IMR-90 (cell line): ENCODE data around the gene COL24A1. TPM values are rescaled to one million over a fixed set of nuclear protein-coding genes. Genes with fewer than 3 reads are reported as not detected.

ENCODE experiments used
- ATAC-seq: fragments of 200-7000 bp; cut with Tn5 transposase; 2 replicates; pipeline ENCODE4 v1.9.1; 2020; ENCODE audit warnings: low read depth, mild to moderate bottlenecking, moderate library complexity
- BruUV-seq: library from RNA; stranded (reverse); fragments of 400-500 nt; replicated peaks from 2 replicates; lab custom pipeline; 2021; lab: Mats Ljungman, UMichigan
- CTCF ChIA-PET: fragments of 300-600 bp; formaldehyde crosslinking; extraction: SDS; loops from one replicate; lab custom pipeline; 2021; ENCODE audit warnings: antibody characterized with exemption; lab: Yijun Ruan, JAX
- POLR2A ChIA-PET: fragments of 300-600 bp; sonication (Branson Sonifier 250); formaldehyde crosslinking; loops from one replicate; lab custom pipeline; 2022; ENCODE audit warnings: antibody characterized with exemption; ENCODE audit not compliant: unreplicated experiment; lab: Charles Lee
- DNase-seq: peaks from one replicate; pipeline ENCODE4 v3.0.0; 2013
- H2AFZ ChIP-seq: replicated peaks from 2 replicates; pipeline ENCODE3; 2013; ENCODE audit warnings: low read length, mild to moderate bottlenecking; ENCODE audit not compliant: poor library complexity
- H2AK5ac ChIP-seq: 2 replicates; pipeline ENCODE4 v1.6.1; 2013; ENCODE audit warnings: low read depth, low read length, inconsistent platforms
- H2AK9ac ChIP-seq: replicated peaks from 2 replicates; pipeline ENCODE3; 2013; ENCODE audit warnings: mild to moderate bottlenecking, low read depth, low read length, moderate library complexity; ENCODE audit not compliant: poor library complexity
- H2BK120ac ChIP-seq: 2 replicates; pipeline ENCODE4 v1.6.1; 2013; ENCODE audit warnings: low read depth, low read length, inconsistent platforms
- H2BK15ac ChIP-seq: 3 replicates; pipeline ENCODE4 v1.6.1; 2013; ENCODE audit warnings: low read depth, low read length, inconsistent platforms
- H2BK20ac ChIP-seq: 2 replicates; pipeline ENCODE4 v1.6.1; 2013; ENCODE audit warnings: low read depth, mild to moderate bottlenecking, inconsistent platforms, low read length, moderate library complexity
- H2BK5ac ChIP-seq: 2 replicates; pipeline ENCODE4 v1.6.1; 2013; ENCODE audit warnings: mild to moderate bottlenecking, low read depth, low read length, inconsistent platforms; ENCODE audit not compliant: poor library complexity, severe bottlenecking
- H3K14ac ChIP-seq: replicated peaks from 2 replicates; pipeline ENCODE4 v1.6.1; 2013; ENCODE audit warnings: low read depth, low read length, inconsistent platforms
- H3K18ac ChIP-seq: 2 replicates; pipeline ENCODE4 v1.6.1; 2013; ENCODE audit warnings: low read depth, low read length, control low read depth
- H3K23ac ChIP-seq: 2 replicates; pipeline ENCODE4 v1.6.1; 2013; ENCODE audit warnings: low read depth, low read length, inconsistent platforms
- H3K27ac ChIP-seq: 2 replicates; pipeline ENCODE4 v1.5.1; 2013; ENCODE audit warnings: mild to moderate bottlenecking, control low read depth, low read length; ENCODE audit not compliant: insufficient read depth
- H3K27me3 ChIP-seq: 2 replicates; pipeline ENCODE4 v1.6.1; 2013; ENCODE audit warnings: low read length; ENCODE audit not compliant: control insufficient read depth, insufficient read depth
- H3K36me3 ChIP-seq: 2 replicates; pipeline ENCODE4 v1.6.1; 2013; ENCODE audit warnings: low read length, mixed read lengths; ENCODE audit not compliant: control insufficient read depth, insufficient read depth
- H3K4ac ChIP-seq: 2 replicates; pipeline ENCODE4 v1.6.1; 2013; ENCODE audit warnings: low read depth, low read length, inconsistent platforms
- H3K4me1 ChIP-seq: 2 replicates; pipeline ENCODE4 v1.6.1; 2013; ENCODE audit warnings: low read length, mixed read lengths; ENCODE audit not compliant: control insufficient read depth, insufficient read depth
- H3K4me2 ChIP-seq: 2 replicates; pipeline ENCODE4 v1.6.1; 2013; ENCODE audit warnings: low read depth, mild to moderate bottlenecking, control low read depth, low read length, moderate library complexity
- H3K4me3 ChIP-seq: 2 replicates; pipeline ENCODE4 v1.5.1; 2013; ENCODE audit warnings: low read depth, mild to moderate bottlenecking, control low read depth, low read length, moderate library complexity; ENCODE audit not compliant: insufficient read depth
- H3K56ac ChIP-seq: 2 replicates; pipeline ENCODE4 v1.6.1; 2013; ENCODE audit warnings: low read length, inconsistent platforms; ENCODE audit not compliant: insufficient read depth; ENCODE audit errors: extremely low read depth
- H3K79me1 ChIP-seq, 2 experiments: 2 replicates each; pipeline ENCODE4 v1.6.1; 2013; ENCODE audit warnings: low read length in 2 of 2, inconsistent platforms in 1 of 2, low read depth in 1 of 2
- H3K9ac ChIP-seq: 2 replicates; pipeline ENCODE4 v1.6.1; 2013; ENCODE audit warnings: low read depth, low read length, control low read depth
- H3K9me1 ChIP-seq: 2 replicates; pipeline ENCODE4 v1.6.1; 2013; ENCODE audit warnings: low read length, inconsistent platforms; ENCODE audit not compliant: insufficient read depth
- H3K9me3 ChIP-seq: 2 replicates; pipeline ENCODE4 v1.6.1; 2013; ENCODE audit warnings: low read length; ENCODE audit not compliant: control insufficient read depth, insufficient read depth
- H4K20me1 ChIP-seq: 2 replicates; pipeline ENCODE4 v1.6.1; 2013; ENCODE audit warnings: low read length, inconsistent platforms; ENCODE audit not compliant: insufficient read depth
- H4K5ac ChIP-seq: 2 replicates; pipeline ENCODE4 v1.6.1; 2013; ENCODE audit warnings: mild to moderate bottlenecking, low read depth, low read length, control low read depth
- H4K8ac ChIP-seq, 2 experiments: 2 replicates each; pipeline ENCODE4 v1.6.1; 2013; ENCODE audit warnings: low read depth in 2 of 2, low read length in 2 of 2, control low read depth in 1 of 2, inconsistent platforms in 1 of 2
- H4K91ac ChIP-seq: 2 replicates; pipeline ENCODE4 v1.6.1; 2013; ENCODE audit warnings: low read depth, low read length, inconsistent platforms; ENCODE audit not compliant: insufficient read depth
- CEBPB ChIP-seq: IDR thresholded peaks from 2 replicates; pipeline ENCODE4 v1.6.1; 2012; ENCODE audit warnings: low read depth, low read length, improper control_type of control experiment
- CHD1 ChIP-seq: IDR thresholded peaks from 2 replicates; pipeline ENCODE4 v1.6.1; 2012; ENCODE audit warnings: low read depth, low read length, improper control_type of control experiment
- CTCF ChIP-seq: conservative IDR thresholded peaks from 2 replicates; pipeline ENCODE4 v1.5.1; 2012; ENCODE audit warnings: mild to moderate bottlenecking, low read depth, low read length, improper control_type of control experiment
- ELK1 ChIP-seq: fragments of 150-350 bp; IDR thresholded peaks from 2 replicates; pipeline ENCODE4 v1.6.1; 2016; ENCODE audit warnings: low read depth, mild to moderate bottlenecking, low read length, moderate library complexity, borderline replicate concordance
- FOS ChIP-seq: fragments of 150-350 bp; IDR thresholded peaks from 2 replicates; pipeline ENCODE4 v1.6.1; 2016; ENCODE audit warnings: low read depth, low read length
- MAFK ChIP-seq: IDR thresholded peaks from 2 replicates; pipeline ENCODE4 v1.6.1; 2012; ENCODE audit warnings: low read depth, low read length, improper control_type of control experiment
- MAZ ChIP-seq: IDR thresholded peaks from 2 replicates; pipeline ENCODE4 v1.6.1; 2012; ENCODE audit warnings: low read depth, mild to moderate bottlenecking, low read length, improper control_type of control experiment, moderate library complexity, borderline replicate concordance
- MXI1 ChIP-seq: IDR thresholded peaks from 2 replicates; pipeline ENCODE4 v1.6.1; 2012; ENCODE audit warnings: low read depth, mild to moderate bottlenecking, low read length, moderate library complexity, borderline replicate concordance
- WGBS, 2 experiments: methylation state at CpG; one replicate each; pipeline versions ENCODE4 v1.1.5 to v1.1.7; 2013; ENCODE audit warnings: missing lambda C conversion rate in 2 of 2; ENCODE audit not compliant: insufficient read length in 1 of 2; ENCODE audit errors: extremely low coverage in 2 of 2; 5-methylcytosine and 5-hydroxymethylcytosine counted together
- dilution Hi-C: fragments of 300-500 bp; cut with HindIII; formaldehyde crosslinking; loops from one replicate; pipeline ENCODE4 v1.14.3; 2018; ENCODE audit warnings: low sequenced_read_pairs; ENCODE audit not compliant: unreplicated experiment
- in situ Hi-C: fragments of 300-500 bp; cut with MboI; formaldehyde crosslinking; loops from 3 replicates; pipeline ENCODE4 v1.14.3; 2019; ENCODE audit warnings: low sequenced_read_pairs, inconsistent platforms, mixed read lengths
- intact Hi-C: fragments of 100-400 bp; cut with micrococcal nuclease; formaldehyde crosslinking; loops from 2 replicates; pipeline ENCODE4 v1.10.0; 2022
- polyA plus RNA-seq, 3 experiments: library from polyadenylated mRNA; depleted of rRNA; stranded (reverse); fragments of >200 nt; gene quantifications; 2 replicates each; pipeline ENCODE4 v1.2.3, GENCODE V29; 2012; ENCODE audit warnings: low replicate concordance in 1 of 3
- total RNA-seq: library from RNA; depleted of rRNA; stranded (reverse); fragments of >200 nt; gene quantifications from 2 replicates; pipeline ENCODE4 v1.2.3, GENCODE V29; 2012

The COL24A1 gene
- total and polyA plus RNA-seq, 2 of the 4 experiments (the other 2 are of a cell fraction): 1.4 to 2.2 TPM

- H3K14ac ChIP-seq: no peak overlapping the region
- H2AFZ ChIP-seq: no peak overlapping the region
- no peaks in the 10 kb centered on the region for H3K9me3 ChIP-seq
- no peak overlapping the region for H2BK20ac ChIP-seq
- H4K20me1 ChIP-seq: no peaks in the 10 kb centered on the region
- no peak overlapping the region for H2BK120ac ChIP-seq
- no peak overlapping the region for H2AK5ac ChIP-seq
- H3K36me3 ChIP-seq: no peaks in the 10 kb centered on the region
- no peak overlapping the region for H3K9ac ChIP-seq
- TF ChIP-seq MAZ: no peak
- TF ChIP-seq ELK1: no peak
- no peak for TF ChIP-seq MAFK
- no peak for TF ChIP-seq CTCF
- no peak for TF ChIP-seq MXI1
- no peak for TF ChIP-seq CHD1
- no peak for TF ChIP-seq CEBPB
- TF ChIP-seq FOS: no peak
- in situ Hi-C loops: no loop called here
- H3K27ac ChIP-seq: no peak overlapping the region
- peak overlapping the region; percentile 6; the same call in 1 of the 2 replicates for H3K18ac ChIP-seq
- peaks cover 14% of the 10 kb centered on the region for H3K4me1 ChIP-seq
- H4K91ac ChIP-seq: no peak overlapping the region
- H3K79me1 ChIP-seq: no peaks in the 10 kb centered on the region
- POLR2A ChIA-PET: no interaction called here
- BruUV-seq: no TSS peak
- H3K27me3 ChIP-seq: no peaks in the 10 kb centered on the region
- peaks cover 9% of the 10 kb centered on the region; the same call in 1 of the 2 replicates for H3K9me1 ChIP-seq
- no peak overlapping the region for H2AK9ac ChIP-seq
- no peak overlapping the region for H3K4me2 ChIP-seq
- H3K4me3 ChIP-seq: no peak overlapping the region
- intact Hi-C loops: no loop called here
- CTCF ChIA-PET: interaction anchor here (1.1 kb wide), 1 partner anchor 47 kb away, joined by 3 read pairs; no protein-coding TSS in a partner anchor
- H2BK15ac ChIP-seq: no peak overlapping the region
- H3K56ac ChIP-seq: no peak overlapping the region
- H3K23ac ChIP-seq: no peak overlapping the region
- no peak overlapping the region for H4K8ac ChIP-seq
- dilution Hi-C loops: no loop called here
- no peak for DNase-seq
- H2BK5ac ChIP-seq: no peak overlapping the region
- H3K4ac ChIP-seq: no peak overlapping the region
- no peak overlapping the region for H4K5ac ChIP-seq
- no CpG with 5 or more reads among the region's 1 CpG for WGBS, 2 experiments
- ATAC-seq: peak; percentile 36; the same call in 1 of the 2 replicates
Observed at GRCh38 chr1:86064899-86065298, 91.7 kb downstream of the COL24A1 start.
